ENCODE measurements around the gene LSM4. TPM values are rescaled to one million over a fixed set of nuclear protein-coding genes. Genes with fewer than 3 reads are reported as not detected.
A peak's percentile ranks its signal among the peaks of the same experiment; 100 is the strongest.

LSM4 gene
- total and polyA plus RNA-seq, 2 of the 13 experiments (the other 11 are each of a cell fraction or from before 2014, with no cell fraction given) = 65.8 to 166 TPM

DNA sequence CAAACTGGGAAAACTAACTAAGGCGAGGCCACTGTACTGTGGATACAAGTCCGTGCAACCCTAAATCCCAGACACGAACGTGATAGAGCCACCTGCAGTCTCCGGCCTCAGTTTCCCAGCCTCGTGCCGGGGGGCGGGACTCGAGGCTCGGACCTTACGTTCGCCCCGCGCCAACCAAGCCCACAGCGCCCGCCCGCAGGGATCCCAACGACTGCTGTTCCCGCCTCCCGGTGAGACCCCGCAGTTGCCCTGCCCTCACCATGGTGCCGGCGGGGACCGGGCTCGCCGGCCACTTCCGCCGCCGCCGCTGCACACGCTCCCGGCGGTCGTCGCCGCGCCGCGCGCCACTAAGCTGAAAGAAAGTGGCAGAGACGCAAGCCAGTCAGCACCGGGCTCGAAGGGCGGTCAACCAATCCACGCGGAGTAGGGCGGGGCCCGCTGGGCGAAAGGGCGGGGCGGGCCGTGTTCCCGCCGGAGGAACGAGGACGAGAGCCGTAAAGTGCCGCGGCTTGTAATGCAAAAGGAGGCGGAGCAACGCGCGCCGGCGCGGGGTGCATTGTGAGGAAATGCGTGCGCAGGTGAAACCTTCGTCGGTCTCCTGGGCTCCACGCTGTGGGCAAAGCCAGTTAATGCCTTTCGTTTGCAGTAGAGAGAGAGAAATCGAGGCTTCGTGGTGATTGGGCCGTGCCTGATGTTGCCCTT, at the start of gene LSM4 (continued):
- TF ChIP-seq, protein P1, sequence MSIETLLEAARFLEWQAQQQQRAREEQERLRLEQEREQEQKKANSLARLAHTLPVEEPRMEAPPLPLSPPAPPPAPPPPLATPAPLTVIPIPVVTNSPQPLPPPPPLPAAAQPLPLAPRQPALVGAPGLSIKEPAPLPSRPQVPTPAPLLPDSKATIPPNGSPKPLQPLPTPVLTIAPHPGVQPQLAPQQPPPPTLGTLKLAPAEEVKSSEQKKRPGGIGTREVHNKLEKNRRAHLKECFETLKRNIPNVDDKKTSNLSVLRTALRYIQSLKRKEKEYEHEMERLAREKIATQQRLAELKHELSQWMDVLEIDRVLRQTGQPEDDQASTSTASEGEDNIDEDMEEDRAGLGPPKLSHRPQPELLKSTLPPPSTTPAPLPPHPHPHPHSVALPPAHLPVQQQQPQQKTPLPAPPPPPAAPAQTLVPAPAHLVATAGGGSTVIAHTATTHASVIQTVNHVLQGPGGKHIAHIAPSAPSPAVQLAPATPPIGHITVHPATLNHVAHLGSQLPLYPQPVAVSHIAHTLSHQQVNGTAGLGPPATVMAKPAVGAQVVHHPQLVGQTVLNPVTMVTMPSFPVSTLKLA (IDR thresholded peaks at IDR 0.05) = peak; percentile 41
- TF ChIP-seq ZNF430 (CRISPR knock-in tag; IDR thresholded peaks at IDR 0.05) (peak; percentile 78), ATF4 (CRISPR knock-in tag; IDR thresholded peaks at IDR 0.05) (peak in 1 of 2 experiments; percentile 51; a peak in 2 of 4 replicates), NFYC (CRISPR knock-in tag; IDR thresholded peaks at IDR 0.05) (peak; percentile 94), HMG20A (CRISPR knock-in tag; IDR thresholded peaks at IDR 0.05; ENCODE audit: borderline replicate concordance) (no peak), RFXANK (CRISPR knock-in tag; IDR thresholded peaks at IDR 0.05) (no peak), ZBTB38 (CRISPR knock-in tag; IDR thresholded peaks at IDR 0.05) (peak; percentile 77; the same call in 1 of the 2 replicates), ZSCAN30 (CRISPR knock-in tag; IDR thresholded peaks at IDR 0.05) (no peak), ZNF672 (CRISPR knock-in tag; IDR thresholded peaks at IDR 0.05) (no peak), ZBTB46 (CRISPR knock-in tag; IDR thresholded peaks at IDR 0.05; ENCODE audit: borderline replicate concordance) (no peak)
- TF ChIP-seq, protein P2, sequence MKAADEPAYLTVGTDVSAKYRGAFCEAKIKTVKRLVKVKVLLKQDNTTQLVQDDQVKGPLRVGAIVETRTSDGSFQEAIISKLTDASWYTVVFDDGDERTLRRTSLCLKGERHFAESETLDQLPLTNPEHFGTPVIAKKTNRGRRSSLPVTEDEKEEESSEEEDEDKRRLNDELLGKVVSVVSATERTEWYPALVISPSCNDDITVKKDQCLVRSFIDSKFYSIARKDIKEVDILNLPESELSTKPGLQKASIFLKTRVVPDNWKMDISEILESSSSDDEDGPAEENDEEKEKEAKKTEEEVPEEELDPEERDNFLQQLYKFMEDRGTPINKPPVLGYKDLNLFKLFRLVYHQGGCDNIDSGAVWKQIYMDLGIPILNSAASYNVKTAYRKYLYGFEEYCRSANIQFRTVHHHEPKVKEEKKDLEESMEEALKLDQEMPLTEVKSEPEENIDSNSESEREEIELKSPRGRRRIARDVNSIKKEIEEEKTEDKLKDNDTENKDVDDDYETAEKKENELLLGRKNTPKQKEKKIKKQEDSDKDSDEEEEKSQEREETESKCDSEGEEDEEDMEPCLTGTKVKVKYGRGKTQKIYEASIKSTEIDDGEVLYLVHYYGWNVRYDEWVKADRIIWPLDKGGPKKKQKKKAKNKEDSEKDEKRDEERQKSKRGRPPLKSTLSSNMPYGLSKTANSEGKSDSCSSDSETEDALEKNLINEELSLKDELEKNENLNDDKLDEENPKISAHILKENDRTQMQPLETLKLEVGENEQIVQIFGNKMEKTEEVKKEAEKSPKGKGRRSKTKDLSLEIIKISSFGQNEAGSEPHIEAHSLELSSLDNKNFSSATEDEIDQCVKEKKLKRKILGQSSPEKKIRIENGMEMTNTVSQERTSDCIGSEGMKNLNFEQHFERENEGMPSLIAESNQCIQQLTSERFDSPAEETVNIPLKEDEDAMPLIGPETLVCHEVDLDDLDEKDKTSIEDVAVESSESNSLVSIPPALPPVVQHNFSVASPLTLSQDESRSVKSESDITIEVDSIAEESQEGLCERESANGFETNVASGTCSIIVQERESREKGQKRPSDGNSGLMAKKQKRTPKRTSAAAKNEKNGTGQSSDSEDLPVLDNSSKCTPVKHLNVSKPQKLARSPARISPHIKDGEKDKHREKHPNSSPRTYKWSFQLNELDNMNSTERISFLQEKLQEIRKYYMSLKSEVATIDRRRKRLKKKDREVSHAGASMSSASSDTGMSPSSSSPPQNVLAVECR (CRISPR knock-in tag; IDR thresholded peaks at IDR 0.05; ENCODE audit: borderline replicate concordance) = peak; percentile 88
